GM19023 (cell line): ENCODE results near the gene OR6K2.

Source experiments
- ATAC-seq: cut with Tn5 transposase; IDR thresholded peaks from one replicate; pipeline ENCODE4 v1.9.1; 2021; ENCODE audit warnings: mild to moderate bottlenecking, moderate library complexity; ENCODE audit not compliant: unreplicated experiment

Gene OR6K2

DNA sequence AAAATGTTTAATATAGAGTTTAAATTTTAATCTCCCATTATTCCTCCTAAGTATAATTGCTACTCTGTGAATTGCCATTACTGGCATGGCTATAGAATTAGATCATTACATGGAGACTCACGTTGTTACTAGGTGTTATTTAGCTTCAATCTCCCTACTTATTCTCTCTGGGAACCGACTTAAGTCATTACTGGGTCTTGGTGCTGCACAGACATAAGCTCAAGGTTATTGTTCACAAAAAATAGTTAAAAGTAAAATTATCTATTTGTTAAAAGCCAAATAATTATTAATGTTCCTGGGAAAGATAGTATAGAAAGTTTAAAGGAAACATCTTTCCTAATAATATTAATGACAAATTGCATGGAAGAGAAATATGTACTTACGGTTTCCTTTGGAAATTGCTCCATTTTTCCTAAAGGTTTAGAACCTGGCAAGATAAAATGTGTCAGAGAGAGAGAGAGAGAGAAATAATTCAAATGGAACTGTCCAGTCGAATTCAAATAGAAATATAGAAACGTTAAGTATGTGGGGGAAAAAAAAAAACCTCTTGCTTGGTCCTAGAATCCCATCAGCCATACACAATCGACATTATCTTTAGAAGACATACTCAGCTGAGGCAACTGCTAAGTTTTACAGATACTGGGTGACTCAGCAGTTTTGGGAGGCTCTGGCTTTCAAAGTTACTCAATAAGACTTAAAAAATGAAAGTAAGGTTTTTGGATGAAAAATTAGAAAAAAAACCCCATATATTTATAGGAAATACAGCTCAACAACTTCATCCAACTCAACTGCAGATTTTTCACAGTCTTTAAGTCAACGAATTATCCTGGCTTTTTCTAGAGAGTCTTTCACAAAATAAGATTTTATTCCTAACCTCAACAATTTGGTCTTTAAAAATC, 14.1 kb downstream of the OR6K2 start, which contains the start of gene SPTA1:
SPTA1 (minus strand) TSS at position 605 of the 899 bp plus-strand sequence; CDS start at position 407, 198 bp downstream.
- ATAC-seq: no peak

DNA sequence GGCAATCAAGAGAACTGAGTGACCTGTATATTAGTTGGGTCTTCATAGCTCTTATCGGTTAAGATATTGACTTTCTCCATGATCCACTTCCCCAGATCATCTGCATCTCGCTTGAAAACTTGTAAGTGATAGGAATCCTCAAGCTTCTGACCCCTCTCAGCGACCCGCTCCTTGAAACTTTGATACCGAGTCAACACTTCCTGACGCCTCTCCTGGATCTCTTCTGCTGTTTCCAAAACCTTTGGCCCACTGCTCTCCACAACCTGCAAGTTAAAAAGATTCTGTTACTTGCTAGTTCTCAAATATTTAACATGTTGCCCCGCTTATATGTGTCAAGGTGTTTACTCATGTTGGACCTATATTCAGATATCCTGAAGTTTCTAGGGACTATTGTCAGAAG, 15.4 kb downstream of the OR6K2 start:
- ATAC-seq: no peak

DNA sequence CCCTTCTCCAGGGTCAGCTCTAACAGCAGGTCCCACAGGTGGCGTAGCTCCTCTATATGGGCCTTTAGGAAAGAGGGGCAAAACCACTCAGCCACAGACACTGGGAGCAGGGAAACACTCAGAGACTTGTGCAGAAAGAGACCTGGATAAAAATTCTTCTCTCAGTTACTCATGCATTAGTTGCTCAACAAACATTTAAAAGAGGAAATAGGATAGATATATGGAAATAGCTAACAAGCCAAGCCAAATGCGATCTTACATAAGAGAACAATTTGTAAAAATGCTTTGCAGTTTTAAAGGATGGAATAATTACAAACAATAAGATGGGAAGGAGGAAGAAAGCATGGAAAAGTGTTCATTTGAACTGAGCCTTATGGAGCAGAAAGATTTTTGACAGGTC, 18.8 kb downstream of the OR6K2 start:
- no peak for ATAC-seq

DNA sequence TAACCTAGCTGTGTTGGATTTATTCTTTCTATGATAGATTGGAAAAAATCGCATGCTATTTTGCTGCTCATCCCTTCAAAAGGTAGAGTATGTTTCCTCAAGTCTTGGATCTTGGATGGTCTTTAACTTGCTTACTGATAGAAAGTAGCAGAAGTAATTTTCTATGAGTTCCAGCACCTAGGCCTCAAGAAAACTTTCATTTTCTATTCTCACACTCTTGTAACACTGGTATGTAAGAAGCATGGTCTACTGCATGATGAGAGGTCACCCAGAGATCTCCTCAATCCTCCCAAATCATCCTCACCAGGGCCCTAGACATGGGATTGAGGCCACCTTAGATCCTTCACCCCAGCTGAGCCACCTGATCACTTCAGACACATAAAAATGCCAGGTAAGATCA, 21.2 kb downstream of the OR6K2 start:
- ATAC-seq: no peak

DNA sequence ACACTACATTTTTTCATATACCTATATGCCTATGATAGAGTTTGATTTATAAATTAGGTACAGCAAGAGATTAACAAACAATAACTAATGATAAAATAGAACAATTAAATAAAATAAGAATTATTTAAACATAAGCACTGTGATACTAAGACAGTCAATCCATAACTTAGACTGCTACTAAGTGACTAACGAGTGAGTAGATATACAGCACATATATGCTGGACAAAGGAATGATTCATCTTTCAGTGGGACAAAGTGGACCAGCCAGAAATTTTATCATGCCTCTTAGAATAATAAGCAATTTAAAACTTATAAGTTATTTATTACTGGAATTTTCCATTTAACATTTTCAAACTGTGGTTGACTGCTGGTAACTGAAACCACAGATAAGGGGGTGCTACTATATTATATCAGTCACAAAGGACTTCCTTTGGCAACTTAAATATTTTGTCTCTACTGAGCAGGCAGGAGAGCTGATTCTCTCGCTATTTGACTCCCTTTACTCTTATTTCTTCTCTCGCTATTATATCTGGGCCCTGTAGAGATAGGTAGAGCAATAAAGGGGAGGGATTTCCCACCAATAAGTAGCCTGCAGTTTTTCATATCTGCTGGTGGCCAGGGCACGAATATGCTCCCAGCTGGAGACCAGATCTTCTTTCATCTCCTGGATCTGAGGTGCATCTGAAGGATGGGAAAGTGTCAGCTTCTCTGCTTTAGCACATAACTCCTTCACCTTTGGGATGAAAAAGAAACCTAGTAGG, 24.7 kb downstream of the OR6K2 start:
- no peak for ATAC-seq

DNA sequence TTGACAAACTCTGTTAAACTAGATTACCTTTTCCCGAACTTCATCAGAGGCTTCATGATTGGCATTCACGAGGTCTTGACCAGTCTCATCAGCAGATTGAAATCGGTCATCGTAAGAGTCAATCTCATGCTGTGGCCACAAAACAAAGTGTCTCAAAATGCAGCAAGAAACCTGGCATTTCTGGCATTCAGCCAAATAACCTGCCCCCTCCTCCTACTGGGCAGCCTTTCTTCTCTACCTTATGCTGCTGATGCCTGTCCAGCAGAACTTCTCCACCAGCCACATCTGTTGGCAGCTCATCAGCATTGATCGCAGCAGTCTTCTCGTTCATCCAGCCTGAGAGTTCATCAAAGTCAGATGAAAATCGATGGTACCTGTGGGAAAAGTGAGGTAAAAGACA, 26.1 kb downstream of the OR6K2 start:
- no peak for ATAC-seq

DNA sequence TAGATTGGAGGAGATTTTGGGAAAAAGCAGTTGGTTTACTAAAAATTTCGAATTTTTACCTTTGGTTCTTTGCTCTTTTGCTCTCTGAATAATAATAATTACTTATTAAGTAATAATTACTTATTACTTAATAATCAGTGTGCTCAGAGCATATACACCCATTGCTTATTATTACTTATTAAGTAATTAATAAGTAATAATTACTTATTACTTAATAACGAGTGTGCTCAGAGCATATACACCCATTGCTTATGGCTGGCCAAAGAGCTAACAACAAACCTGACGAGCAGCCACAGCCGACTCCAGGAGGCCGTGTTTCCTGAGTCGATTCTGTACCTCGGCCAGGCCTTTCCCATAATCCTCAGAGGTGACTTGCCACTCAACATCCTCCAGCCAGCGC, 34.4 kb downstream of the OR6K2 start:
- no peak for ATAC-seq

DNA sequence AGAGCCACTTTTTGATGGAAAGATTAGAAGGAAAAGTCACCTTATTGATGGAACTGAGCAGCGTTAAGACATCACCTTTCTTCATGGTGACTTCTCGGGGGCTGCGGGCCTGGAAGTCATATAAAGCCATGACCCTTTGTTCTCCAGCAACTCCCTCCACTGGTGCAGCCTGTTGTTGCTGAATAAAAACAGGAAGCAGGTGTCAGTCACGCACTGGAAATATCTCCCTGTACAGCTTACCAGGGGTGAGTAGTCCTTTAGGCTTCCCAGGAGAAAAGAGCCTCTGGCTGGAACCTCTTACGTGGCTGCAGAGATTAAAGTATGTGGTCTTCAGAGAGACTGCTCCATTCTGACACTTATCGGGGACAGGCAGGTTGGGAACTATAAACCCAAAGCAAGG, 45.9 kb downstream of the OR6K2 start:
- no peak for ATAC-seq

DNA sequence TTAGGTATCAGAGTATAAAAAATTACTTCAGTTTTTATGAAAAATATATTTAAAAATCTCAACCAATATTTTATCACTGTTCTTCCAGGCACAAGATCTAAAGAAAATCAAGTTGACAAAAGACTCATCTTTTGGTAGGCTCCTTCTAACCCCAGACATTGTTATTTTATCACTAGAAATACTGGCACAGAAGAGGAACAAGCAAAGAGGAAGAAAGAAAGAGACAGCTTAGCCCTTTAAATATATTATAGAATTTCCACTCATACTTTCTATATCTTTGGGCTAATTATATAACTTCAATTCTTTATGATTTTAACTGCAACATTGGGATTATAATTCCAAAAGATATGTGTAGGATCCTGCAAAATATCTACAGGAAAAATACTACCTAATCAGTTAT, 46.4 kb downstream of the OR6K2 start:
- no peak for ATAC-seq

DNA sequence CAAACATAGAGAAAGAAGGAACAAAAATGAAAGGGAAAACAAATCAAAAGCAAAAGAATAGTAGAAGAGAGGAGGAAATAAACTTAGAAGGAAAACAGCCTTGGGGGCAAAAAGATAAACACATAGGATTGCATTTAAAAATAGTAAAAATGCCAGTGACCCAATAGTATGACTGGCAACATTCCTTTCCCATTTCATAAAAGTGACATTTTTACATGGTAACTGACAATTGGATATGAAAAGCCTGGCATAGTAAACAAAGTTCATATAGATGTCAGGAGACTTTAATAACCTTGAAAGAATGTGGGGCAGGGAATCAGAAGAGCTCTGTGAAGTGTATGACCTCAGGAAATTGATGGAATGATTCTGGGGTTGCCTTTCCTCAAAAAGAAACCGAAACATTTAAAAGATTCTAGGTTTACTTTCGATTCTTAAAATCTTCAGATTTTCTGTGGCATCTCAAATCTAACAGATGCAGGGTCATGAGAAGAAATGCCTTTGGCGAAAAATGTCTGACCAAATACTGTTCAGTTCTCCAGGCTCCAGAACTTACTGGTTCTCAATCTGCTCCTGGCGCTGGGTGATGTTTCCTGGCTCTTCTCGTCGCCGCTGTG, 47.6 kb downstream of the OR6K2 start:
- no peak for ATAC-seq
